Neutrophil (primary cell): Measurements from ENCODE around the gene PDE11A.

Source experiments
- H3K27ac ChIP-seq: fragments of 200-600 bp; sonication (generic); 2 replicates; pipeline ENCODE4 v1.5.1; 2016; ENCODE audit warnings: mild to moderate bottlenecking, moderate library complexity
- H3K27me3 ChIP-seq: fragments of 200-600 bp; sonication (generic); 2 replicates; pipeline ENCODE4 v1.6.0; 2016; ENCODE audit warnings: mild to moderate bottlenecking
- H3K36me3 ChIP-seq: fragments of 200-600 bp; sonication (generic); 2 replicates; pipeline ENCODE4 v1.5.1; 2017
- H3K4me1 ChIP-seq, 2 experiments: fragments of 200-600 bp in 1 of 2; sonication (generic) in 1 of 2; 1 replicate in 1 of 2; 2 replicates in 1 of 2; pipeline versions ENCODE4 v1.5.1 to v1.6.1; 2013 to 2016; ENCODE audit warnings: low read depth in 1 of 2, low read length in 1 of 2, mild to moderate bottlenecking in 1 of 2, moderate library complexity in 1 of 2; ENCODE audit not compliant: control insufficient read depth in 1 of 2, insufficient read depth in 1 of 2
- H3K4me3 ChIP-seq, 2 experiments: fragments of 200-600 bp in 1 of 2; sonication (generic) in 1 of 2; 1 replicate in 1 of 2; 2 replicates in 1 of 2; pipeline ENCODE4 v1.5.1; 2013 to 2016; ENCODE audit warnings: low read depth in 1 of 2, low read length in 1 of 2, mild to moderate bottlenecking in 1 of 2, moderate library complexity in 1 of 2
- H3K9me3 ChIP-seq: fragments of 200-600 bp; sonication (generic); 2 replicates; pipeline ENCODE4 v1.5.1; 2016
- CTCF ChIP-seq: fragments of 200-600 bp; sonication (generic); IDR thresholded peaks from 2 replicates; pipeline ENCODE4 v1.5.1; 2016; ENCODE audit warnings: antibody characterized with exemption

PDE11A gene

DNA sequence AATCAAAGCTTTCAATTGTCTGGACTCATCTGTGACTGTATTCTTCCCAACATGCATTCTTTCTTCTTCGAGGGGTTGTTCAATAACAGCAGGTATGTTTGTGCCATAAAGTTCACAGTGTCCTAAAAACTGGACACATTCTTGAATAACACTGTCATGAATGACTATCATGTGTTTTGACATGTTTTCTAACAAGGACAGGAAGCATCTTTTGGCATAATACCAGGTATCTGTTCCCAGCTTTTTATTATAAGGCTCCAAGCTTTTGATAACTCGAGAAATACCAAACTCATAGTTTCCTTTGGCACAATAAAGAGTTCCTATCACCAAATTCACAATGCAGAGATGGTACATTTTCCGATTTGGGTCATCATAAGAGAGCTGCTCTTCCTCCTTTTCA, 455.8 kb downstream of the PDE11A start:
- H3K36me3 ChIP-seq, result no peaks in the 10 kb centered on the region
- peaks cover 10 to 13% of the 10 kb centered on the region in 2 experiments for H3K4me1 ChIP-seq
- no peak for TF ChIP-seq CTCF
- H3K27me3 ChIP-seq, result peaks cover 3% of the 10 kb centered on the region
- H3K4me3 ChIP-seq, result no peak overlapping the region
- no peak overlapping the region for H3K27ac ChIP-seq
- H3K9me3 ChIP-seq, result no peaks in the 10 kb centered on the region

DNA sequence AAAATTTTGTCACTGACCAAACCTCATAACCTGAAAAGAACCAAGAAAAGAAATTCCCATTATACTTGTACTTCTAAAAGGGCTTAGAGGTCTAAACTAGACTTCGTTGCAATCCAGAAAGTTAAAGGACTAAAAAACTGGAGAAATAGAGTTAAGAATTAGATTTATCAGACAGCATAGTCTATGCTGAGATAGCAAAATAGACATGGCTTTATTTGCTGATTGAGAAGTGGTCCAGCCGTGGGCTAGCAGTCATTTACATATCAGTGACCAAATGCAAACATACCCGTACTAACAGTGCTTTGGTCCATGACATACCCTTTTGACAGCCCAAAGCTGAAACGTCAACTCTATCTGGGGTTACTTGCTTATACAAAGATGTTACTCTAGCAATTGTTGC, 456.5 kb downstream of the PDE11A start:
- Histone ChIP-seq H3K27ac (no peak overlapping the region), H3K9me3 (no peaks in the 10 kb centered on the region), H3K4me3 (no peak overlapping the region), H3K27me3 (peaks cover 3% of the 10 kb centered on the region), H3K4me1 (peaks cover 10 to 13% of the 10 kb centered on the region in 2 experiments), H3K36me3 (no peaks in the 10 kb centered on the region)
- TF ChIP-seq CTCF, result no peak

DNA sequence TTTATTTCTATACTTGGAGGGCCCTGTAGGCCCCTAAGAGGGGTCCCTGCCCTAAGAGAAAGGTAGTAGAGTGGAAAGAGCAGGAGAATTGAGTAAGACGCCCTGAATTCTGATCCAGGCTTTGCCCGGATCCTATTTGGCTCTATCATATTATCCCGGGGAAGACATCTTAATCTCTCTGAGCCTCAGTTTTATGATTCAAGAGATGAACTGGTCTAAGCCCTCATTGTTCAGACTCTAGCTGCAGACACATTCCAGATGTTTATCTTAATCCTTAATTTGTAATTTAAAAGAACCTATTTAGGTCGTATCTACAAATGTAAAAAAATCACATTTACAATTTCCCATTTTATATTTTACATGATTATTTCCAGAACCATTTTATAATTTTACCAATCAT, 459.9 kb downstream of the PDE11A start:
- Histone ChIP-seq H3K4me3 (no peak overlapping the region), H3K36me3 (no peaks in the 10 kb centered on the region), H3K27me3 (peaks cover 3% of the 10 kb centered on the region), H3K27ac (no peak overlapping the region), H3K9me3 (no peaks in the 10 kb centered on the region), H3K4me1 (no peaks in the 10 kb centered on the region)
- no peak for TF ChIP-seq CTCF

- Histone ChIP-seq H3K27ac (no peak overlapping the region), H3K4me1 (no peaks in the 10 kb centered on the region), H3K36me3 (no peaks in the 10 kb centered on the region), H3K4me3 (no peak overlapping the region), H3K27me3 (no peaks in the 10 kb centered on the region), H3K9me3 (no peaks in the 10 kb centered on the region)
- TF ChIP-seq CTCF, result no peak
Measured at GRCh38 chr2:177611310-177611886, 461.2 kb downstream of the PDE11A start.

DNA sequence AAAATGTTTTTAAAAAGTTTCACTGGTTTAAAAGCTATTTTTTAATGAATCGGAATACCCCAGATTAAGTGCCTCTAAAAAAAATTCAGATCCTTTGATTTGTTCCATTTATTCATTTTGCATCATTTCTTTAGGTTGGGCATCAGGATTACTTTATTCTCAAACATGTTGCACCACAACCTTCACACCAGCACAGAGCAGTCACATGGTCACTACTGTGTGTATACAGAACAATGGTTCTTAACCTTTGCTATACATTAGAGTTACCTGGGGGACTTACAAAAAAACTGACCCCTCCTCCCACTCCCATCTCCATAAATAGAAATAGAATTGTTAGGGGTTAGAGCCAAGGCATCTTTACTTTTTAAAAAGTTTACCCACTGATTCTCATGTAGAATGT, 461.8 kb downstream of the PDE11A start:
- H3K4me1 ChIP-seq, result no peaks in the 10 kb centered on the region
- no peaks in the 10 kb centered on the region for H3K36me3 ChIP-seq
- no peaks in the 10 kb centered on the region for H3K9me3 ChIP-seq
- H3K27me3 ChIP-seq, result no peaks in the 10 kb centered on the region
- no peak overlapping the region for H3K4me3 ChIP-seq
- no peak for TF ChIP-seq CTCF
- no peak overlapping the region for H3K27ac ChIP-seq

DNA sequence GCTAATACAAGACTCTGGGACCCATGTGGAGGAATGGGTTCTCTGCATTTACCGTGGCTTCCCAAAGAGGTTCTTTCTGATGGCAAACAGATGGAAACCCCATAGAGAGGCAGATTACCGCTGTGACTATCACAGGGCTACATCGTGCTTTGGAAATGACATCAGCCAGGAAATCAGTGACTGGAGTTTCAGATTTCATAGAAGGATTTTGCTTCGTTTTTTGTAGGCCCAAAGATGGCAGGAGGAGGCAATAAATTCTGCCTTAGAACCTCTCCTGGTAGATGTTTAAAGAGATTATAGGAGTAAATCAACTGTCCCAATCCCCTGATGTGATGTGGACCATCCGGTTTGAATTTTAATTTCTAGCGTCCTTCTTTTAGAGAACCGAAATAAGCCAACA, 465.9 kb downstream of the PDE11A start:
- Histone ChIP-seq H3K36me3 (no peaks in the 10 kb centered on the region), H3K27me3 (no peaks in the 10 kb centered on the region), H3K27ac (no peak overlapping the region), H3K4me3 (no peak overlapping the region), H3K4me1 (no peaks in the 10 kb centered on the region), H3K9me3 (no peaks in the 10 kb centered on the region)
- TF ChIP-seq CTCF, result no peak
